H9 (cell line): Measurements from ENCODE around the gene FBN2. TPM values are rescaled to one million over a fixed set of nuclear protein-coding genes. Genes with fewer than 3 reads are reported as not detected.

Source experiments
- DNase-seq: peaks from one replicate; pipeline ENCODE4 v3.0.0-alpha.2; 2017
- H2AFZ ChIP-seq: one replicate; pipeline ENCODE4 v1.6.1; 2013; ENCODE audit warnings: mild to moderate bottlenecking, low read length, control low read depth, moderate library complexity
- H2AK5ac ChIP-seq: 2 replicates; pipeline ENCODE4 v1.6.1; 2013; ENCODE audit warnings: low read length, control low read depth, mixed read lengths; ENCODE audit not compliant: insufficient read length
- H2BK120ac ChIP-seq: one replicate; pipeline ENCODE4 v1.6.1; 2013; ENCODE audit warnings: low read depth, mild to moderate bottlenecking, low read length, control low read depth, inconsistent platforms; ENCODE audit not compliant: poor library complexity, severe bottlenecking
- H2BK12ac ChIP-seq: 2 replicates; pipeline ENCODE4 v1.6.1; 2013; ENCODE audit warnings: low read length, control low read depth, mixed read lengths, low read depth; ENCODE audit not compliant: insufficient read length
- H2BK15ac ChIP-seq: 2 replicates; pipeline ENCODE4 v1.6.1; 2013; ENCODE audit warnings: low read depth, low read length, control low read depth
- H2BK20ac ChIP-seq: one replicate; pipeline ENCODE4 v1.6.1; 2013; ENCODE audit warnings: low read depth, mild to moderate bottlenecking, low read length, control low read depth, inconsistent platforms; ENCODE audit not compliant: poor library complexity, severe bottlenecking
- H2BK5ac ChIP-seq: 2 replicates; pipeline ENCODE4 v1.6.1; 2013; ENCODE audit warnings: low read length, control low read depth, mixed read lengths; ENCODE audit not compliant: insufficient read length
- H3K14ac ChIP-seq: 2 replicates; pipeline ENCODE4 v1.6.1; 2013; ENCODE audit warnings: low read length, control low read depth; ENCODE audit not compliant: insufficient read depth
- H3K18ac ChIP-seq: 2 replicates; pipeline ENCODE4 v1.6.1; 2013; ENCODE audit warnings: low read depth, mild to moderate bottlenecking, mixed read lengths, low read length, control low read depth; ENCODE audit not compliant: insufficient read length
- H3K23ac ChIP-seq: 2 replicates; pipeline ENCODE4 v1.6.1; 2013; ENCODE audit warnings: low read length, control low read depth, mixed read lengths, low read depth; ENCODE audit not compliant: insufficient read length
- H3K23me2 ChIP-seq: 2 replicates; pipeline ENCODE4 v1.6.1; 2013; ENCODE audit warnings: low read depth, mild to moderate bottlenecking, mixed read lengths, low read length, control low read depth; ENCODE audit not compliant: insufficient read length, poor library complexity, severe bottlenecking
- H3K27ac ChIP-seq: 2 replicates; pipeline ENCODE4 v1.5.1; 2013; ENCODE audit warnings: low read length, control low read depth, mixed read lengths, low read depth; ENCODE audit not compliant: insufficient read length
- H3K27me3 ChIP-seq: 2 replicates; pipeline ENCODE4 v1.6.1; 2013; ENCODE audit warnings: low read length, control low read depth, inconsistent platforms; ENCODE audit not compliant: insufficient read depth
- H3K4ac ChIP-seq: 2 replicates; pipeline ENCODE4 v1.6.1; 2013; ENCODE audit warnings: low read depth, mild to moderate bottlenecking, control low read depth, inconsistent platforms, low read length, moderate library complexity
- H3K4me1 ChIP-seq: 2 replicates; pipeline ENCODE4 v1.6.1; 2013; ENCODE audit warnings: low read length, control low read depth, inconsistent platforms; ENCODE audit not compliant: insufficient read depth
- H3K4me2 ChIP-seq: 2 replicates; pipeline ENCODE4 v1.6.1; 2013; ENCODE audit warnings: low read length, control low read depth, mixed read lengths; ENCODE audit not compliant: insufficient read length, insufficient read depth
- H3K56ac ChIP-seq: 2 replicates; pipeline ENCODE4 v1.6.1; 2013; ENCODE audit warnings: low read depth, mild to moderate bottlenecking, mixed read lengths, low read length, control low read depth; ENCODE audit not compliant: insufficient read length
- H3K79me1 ChIP-seq: 2 replicates; pipeline ENCODE4 v1.6.1; 2013; ENCODE audit warnings: low read depth, mild to moderate bottlenecking, moderate library complexity, low read length, control low read depth, inconsistent platforms; ENCODE audit not compliant: insufficient read depth, poor library complexity, severe bottlenecking
- H3K79me2 ChIP-seq: 2 replicates; pipeline ENCODE4 v1.6.1; 2013; ENCODE audit warnings: low read length, control low read depth, inconsistent platforms; ENCODE audit not compliant: insufficient read depth
- H3K9ac ChIP-seq: 2 replicates; pipeline ENCODE4 v1.6.1; 2013; ENCODE audit warnings: low read length, control low read depth, mixed read lengths; ENCODE audit not compliant: insufficient read length; ENCODE audit errors: extremely low read depth
- H3K9me3 ChIP-seq: one replicate; pipeline ENCODE4 v1.6.1; 2013; ENCODE audit warnings: low read depth, low read length, inconsistent platforms; ENCODE audit not compliant: control insufficient read depth
- H3T11ph ChIP-seq: one replicate; pipeline ENCODE4 v1.6.1; 2013; ENCODE audit warnings: mild to moderate bottlenecking, low read length, control low read depth, inconsistent platforms
- H4K20me1 ChIP-seq: one replicate; pipeline ENCODE4 v1.6.1; 2013; ENCODE audit not compliant: control insufficient read depth, insufficient read length, insufficient read depth
- H4K5ac ChIP-seq: 2 replicates; pipeline ENCODE4 v1.6.1; 2013; ENCODE audit warnings: low read depth, mild to moderate bottlenecking, mixed read lengths, low read length, control low read depth; ENCODE audit not compliant: insufficient read length
- H4K8ac ChIP-seq: replicated peaks from 2 replicates; pipeline ENCODE4 v1.6.1; 2013; ENCODE audit warnings: low read length, control low read depth, mixed read lengths, low read depth; ENCODE audit not compliant: insufficient read length
- H4K91ac ChIP-seq: 2 replicates; pipeline ENCODE4 v1.6.1; 2013; ENCODE audit warnings: low read depth, mild to moderate bottlenecking, moderate library complexity, mixed read lengths, low read length, control low read depth; ENCODE audit not compliant: insufficient read length
- H3K27ac Mint-ChIP-seq, 3 experiments: 2 replicates in 2 of 3; 3 replicates in 1 of 3; pipeline ENCODE4 v1.8.0; 2020 to 2021; ENCODE audit warnings: mixed read lengths in 3 of 3, mild to moderate bottlenecking in 1 of 3, moderate library complexity in 1 of 3
- H3K27me3 Mint-ChIP-seq: 2 replicates; pipeline ENCODE4 v1.8.0; 2021; ENCODE audit warnings: low read depth, mild to moderate bottlenecking, moderate library complexity, mixed read lengths
- H3K36me3 Mint-ChIP-seq, 3 experiments: 2 replicates in 2 of 3; 3 replicates in 1 of 3; pipeline ENCODE4 v1.8.0; 2020 to 2021; ENCODE audit warnings: low read depth in 3 of 3, mixed read lengths in 3 of 3; ENCODE audit not compliant: insufficient read depth in 1 of 3
- H3K4me1 Mint-ChIP-seq, 2 experiments: 2 replicates each; pipeline ENCODE4 v1.8.0; 2020; ENCODE audit warnings: mixed read lengths in 2 of 2
- H3K4me3 Mint-ChIP-seq, 2 experiments: 2 replicates in 1 of 2; 3 replicates in 1 of 2; pipeline ENCODE4 v1.8.0; 2020 to 2021; ENCODE audit warnings: mild to moderate bottlenecking in 2 of 2, mixed read lengths in 2 of 2, moderate library complexity in 1 of 2
- H3K9me3 Mint-ChIP-seq, 2 experiments: 2 replicates in 1 of 2; 3 replicates in 1 of 2; pipeline ENCODE4 v1.8.0; 2020; ENCODE audit warnings: mild to moderate bottlenecking in 2 of 2, mixed read lengths in 2 of 2, moderate library complexity in 1 of 2
- total RNA-seq: library from RNA; stranded (reverse); gene quantifications from 2 replicates; pipeline ENCODE4 v1.2.1, GENCODE V29; 2021
- TF ChIP-seq, protein P1 (sequence below): fragments of 200-600 bp; sonication (generic); conservative IDR thresholded peaks from 3 replicates; pipeline ENCODE4 v1.8.0; 2021; ENCODE audit warnings: antibody characterized with exemption, mild to moderate bottlenecking

The FBN2 gene
- total RNA-seq, 1 experiment from 2014 or later = 8.3 TPM

DNA sequence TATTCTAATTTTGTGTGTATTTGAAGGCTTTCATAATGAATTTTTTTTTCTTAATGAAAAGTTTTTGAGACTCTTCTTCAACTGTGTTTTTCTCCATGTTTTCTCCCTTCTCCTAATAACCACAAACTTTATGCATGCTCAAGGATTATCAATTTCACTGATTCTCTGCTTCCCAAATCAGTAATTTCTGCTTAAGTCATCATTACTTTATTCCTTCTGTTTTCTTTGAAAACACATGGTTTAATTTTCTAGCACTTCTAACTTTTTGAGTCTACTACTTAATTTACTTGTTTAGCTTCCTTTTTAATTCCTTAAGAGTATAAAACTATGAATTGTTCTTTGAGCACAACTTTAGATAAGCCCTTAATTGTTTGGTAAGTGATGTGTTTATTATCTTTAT is 11.5 kb upstream of the FBN2 start:
- H3K79me2 ChIP-seq = no peaks in the 10 kb centered on the region
- no peak overlapping the region for H2BK20ac ChIP-seq
- H3K36me3 Mint-ChIP-seq = peaks cover 3 to 9% (median 3%) of the 10 kb centered on the region in 3 experiments; a peak in 3 of 7 replicates
- no peak overlapping the region for H3K9ac ChIP-seq
- no peak overlapping the region for H3K14ac ChIP-seq
- peaks cover 12 to 16% of the 10 kb centered on the region in 2 experiments for H3K4me1 Mint-ChIP-seq
- H2BK12ac ChIP-seq = no peak overlapping the region
- no peak overlapping the region for H3K56ac ChIP-seq
- no peaks in the 10 kb centered on the region for H4K20me1 ChIP-seq
- no peak overlapping the region for H2AK5ac ChIP-seq
- no peak overlapping the region for H4K8ac ChIP-seq
- no peak overlapping the region for H3K27ac Mint-ChIP-seq
- no peak overlapping the region for H3K4me3 Mint-ChIP-seq
- DNase-seq = no peak
- no peak overlapping the region for H3K18ac ChIP-seq
- H3K4me1 ChIP-seq = no peaks in the 10 kb centered on the region
- no peaks in the 10 kb centered on the region for H3K23me2 ChIP-seq
- TF ChIP-seq, protein P1, sequence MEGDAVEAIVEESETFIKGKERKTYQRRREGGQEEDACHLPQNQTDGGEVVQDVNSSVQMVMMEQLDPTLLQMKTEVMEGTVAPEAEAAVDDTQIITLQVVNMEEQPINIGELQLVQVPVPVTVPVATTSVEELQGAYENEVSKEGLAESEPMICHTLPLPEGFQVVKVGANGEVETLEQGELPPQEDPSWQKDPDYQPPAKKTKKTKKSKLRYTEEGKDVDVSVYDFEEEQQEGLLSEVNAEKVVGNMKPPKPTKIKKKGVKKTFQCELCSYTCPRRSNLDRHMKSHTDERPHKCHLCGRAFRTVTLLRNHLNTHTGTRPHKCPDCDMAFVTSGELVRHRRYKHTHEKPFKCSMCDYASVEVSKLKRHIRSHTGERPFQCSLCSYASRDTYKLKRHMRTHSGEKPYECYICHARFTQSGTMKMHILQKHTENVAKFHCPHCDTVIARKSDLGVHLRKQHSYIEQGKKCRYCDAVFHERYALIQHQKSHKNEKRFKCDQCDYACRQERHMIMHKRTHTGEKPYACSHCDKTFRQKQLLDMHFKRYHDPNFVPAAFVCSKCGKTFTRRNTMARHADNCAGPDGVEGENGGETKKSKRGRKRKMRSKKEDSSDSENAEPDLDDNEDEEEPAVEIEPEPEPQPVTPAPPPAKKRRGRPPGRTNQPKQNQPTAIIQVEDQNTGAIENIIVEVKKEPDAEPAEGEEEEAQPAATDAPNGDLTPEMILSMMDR = no peak
- H3K4ac ChIP-seq = no peak overlapping the region
- no peak overlapping the region for H3K4me2 ChIP-seq
- H3K27me3 ChIP-seq = no peaks in the 10 kb centered on the region
- H3T11ph ChIP-seq = no peak overlapping the region
- H4K5ac ChIP-seq = no peak overlapping the region
- no peak overlapping the region for H4K91ac ChIP-seq
- H2AFZ ChIP-seq = no peak overlapping the region
- no peak overlapping the region for H2BK5ac ChIP-seq
- H2BK15ac ChIP-seq = no peak overlapping the region
- no peaks in the 10 kb centered on the region for H3K9me3 ChIP-seq
- H3K23ac ChIP-seq = no peak overlapping the region
- H3K79me1 ChIP-seq = no peaks in the 10 kb centered on the region
- H3K9me3 Mint-ChIP-seq = peaks cover 16 to 26% of the 10 kb centered on the region in 2 experiments
- H2BK120ac ChIP-seq = no peak overlapping the region
- no peak overlapping the region for H3K27ac ChIP-seq
- no peaks in the 10 kb centered on the region; the same call in 1 of the 2 replicates for H3K27me3 Mint-ChIP-seq
